ENCODE data around the gene AACS.
"Not testable (repeated sequence)": the region's sequence is repeated elsewhere in the genome, so short reads cannot be mapped to it uniquely, and the experiment has no call there.

Gene AACS

GRCh38 chr12:125092108-125092871 lies 27.1 kb downstream of the AACS start:
- DNase-seq (ENCODE audit: low read depth), result no peak

GRCh38 chr12:125092872-125093680 lies 27.8 kb downstream of the AACS start:
- DNase-seq (ENCODE audit: low read depth), result no peak

DNA sequence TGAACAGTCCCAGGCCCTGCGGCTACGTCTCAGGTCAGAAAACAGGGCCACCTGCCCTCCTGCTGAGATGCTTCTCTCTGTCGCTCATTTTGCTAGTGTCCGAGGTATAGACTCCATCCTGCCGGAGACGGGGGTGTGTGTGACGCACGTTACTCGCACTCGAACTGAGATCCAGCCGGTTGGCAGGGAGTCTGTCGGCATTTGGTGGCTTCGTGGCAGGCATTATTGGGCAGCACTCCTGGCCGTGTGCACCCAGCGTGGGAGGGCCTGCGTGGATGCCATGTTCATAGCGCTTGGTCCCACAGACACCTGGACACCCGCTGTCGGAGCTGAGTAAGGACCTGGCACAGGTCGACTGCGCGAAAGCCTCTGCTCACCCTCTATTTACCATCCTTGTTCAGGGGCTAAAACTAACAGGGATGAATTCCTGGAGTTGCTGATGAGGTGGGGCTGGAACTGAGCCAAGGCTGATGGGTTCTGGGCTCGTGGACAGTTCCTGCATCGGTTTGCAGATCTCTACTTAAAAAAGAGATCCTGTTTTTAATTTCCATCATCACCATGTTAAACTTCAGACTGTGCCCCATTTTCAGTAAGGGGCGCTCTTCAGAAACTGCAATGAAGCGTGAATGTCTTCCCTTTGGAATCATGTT lies 28.6 kb downstream of the AACS start:
- DNase-seq (ENCODE audit: low read depth), result no peak

GRCh38 chr12:125096894-125097293 lies 31.7 kb downstream of the AACS start:
- no peak for DNase-seq (ENCODE audit: low read depth)

DNA sequence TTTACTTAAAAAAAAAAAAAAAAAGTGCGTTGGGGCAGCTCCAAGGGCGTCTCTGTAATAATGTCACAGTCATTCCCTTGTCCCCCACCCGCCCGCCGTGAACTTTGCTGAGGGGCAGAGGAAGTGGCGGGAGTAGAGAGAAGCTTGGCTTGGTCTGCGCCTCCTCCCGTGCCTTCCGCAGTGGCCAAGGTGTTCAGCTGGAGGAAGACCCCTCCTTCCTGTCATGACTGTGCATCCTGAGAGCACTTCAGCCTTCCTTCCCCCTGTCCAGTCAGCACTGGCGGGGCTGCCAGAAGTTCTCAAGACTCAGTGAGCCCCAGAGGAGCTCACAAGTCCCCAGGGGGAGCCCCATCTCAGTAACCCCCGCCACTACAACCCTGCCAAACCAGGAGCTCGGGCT lies 32.2 kb downstream of the AACS start:
- no peak for DNase-seq (ENCODE audit: low read depth)

- DNase-seq (ENCODE audit: low read depth), result no peak
Measured at GRCh38 chr12:125098676-125099408, 33.6 kb downstream of the AACS start.

- DNase-seq (ENCODE audit: low read depth), result no peak
Measured at GRCh38 chr12:125099409-125099782, 34.2 kb downstream of the AACS start.

GRCh38 chr12:125100551-125101434 lies 35.6 kb downstream of the AACS start:
- DNase-seq (ENCODE audit: low read depth), result no peak

DNA sequence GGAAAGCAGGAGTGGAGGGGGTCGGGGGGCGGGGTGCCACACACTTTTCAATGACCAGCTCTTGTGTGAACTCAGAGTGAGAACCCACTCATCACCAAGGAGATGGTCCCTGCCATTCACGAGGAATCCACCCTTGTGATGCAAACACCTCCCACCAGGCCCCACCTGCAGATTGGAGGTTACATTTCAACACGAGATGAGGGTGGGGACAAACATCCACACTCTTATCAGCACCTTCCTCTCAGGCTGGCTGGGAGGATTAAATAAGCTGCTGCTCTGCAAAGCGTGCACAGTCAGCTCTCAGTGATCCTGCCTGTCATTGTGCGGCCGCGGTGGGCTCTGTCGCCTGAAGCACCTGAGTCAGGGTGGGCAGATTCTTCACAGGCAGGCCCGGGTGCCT lies 39.7 kb downstream of the AACS start:
- DNase-seq (ENCODE audit: low read depth), result no peak

DNA sequence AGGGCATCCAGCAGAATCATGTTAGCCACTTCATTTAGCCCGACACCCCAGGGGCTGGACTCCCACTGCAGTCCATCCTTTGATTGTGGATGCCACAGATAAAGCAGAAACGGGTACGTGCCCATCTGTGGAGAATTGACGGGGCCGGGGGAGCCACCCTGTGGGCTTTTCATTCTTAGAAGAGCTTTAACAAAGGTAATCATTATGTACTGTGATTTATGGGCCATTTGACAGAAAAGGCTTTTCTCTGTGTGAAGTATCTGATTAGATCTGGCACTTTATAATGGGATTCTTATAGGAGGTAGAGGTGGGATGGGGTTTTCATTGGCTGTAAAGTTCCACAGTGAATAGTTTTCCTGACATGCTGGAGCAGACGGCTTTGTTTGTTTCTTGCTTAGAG lies 40.4 kb downstream of the AACS start:
- DNase-seq (ENCODE audit: low read depth), result no peak

DNA sequence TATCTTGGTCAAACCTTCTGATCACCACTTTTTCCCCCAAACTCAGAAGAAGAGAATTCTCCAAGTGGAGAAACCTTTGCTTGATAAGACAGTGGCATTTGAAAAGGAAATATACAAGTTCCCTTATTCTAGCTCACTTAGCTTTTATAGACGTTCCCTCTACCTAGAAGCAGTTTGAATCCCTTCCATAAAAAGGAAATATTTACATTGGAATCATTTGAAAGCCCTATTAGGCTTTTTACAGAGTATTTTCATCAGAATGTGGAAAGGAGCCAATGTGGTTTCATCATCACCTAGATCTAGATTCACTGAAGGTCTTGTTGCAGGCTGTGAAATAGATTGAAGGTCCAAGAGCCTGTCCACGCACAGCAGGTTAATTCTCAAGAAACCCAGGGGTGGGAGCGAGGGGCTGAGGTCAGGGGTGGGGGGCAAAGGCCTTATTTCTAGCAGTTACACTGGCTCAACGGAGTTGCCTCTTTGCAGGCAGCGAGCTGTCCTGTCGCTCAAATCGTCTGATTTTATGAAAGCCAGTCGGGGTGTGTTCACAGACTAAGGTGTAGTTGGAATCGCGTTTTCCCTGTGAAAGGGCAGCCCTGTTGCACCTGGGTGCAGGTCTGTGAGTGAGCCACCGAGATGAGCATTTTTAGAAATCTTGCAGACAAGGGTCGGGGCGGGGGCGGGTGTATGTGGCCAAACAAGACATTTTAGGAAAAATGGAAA lies 45.6 kb downstream of the AACS start:
- peak; percentile 68 for DNase-seq (ENCODE audit: low read depth)

GRCh38 chr12:125111403-125111802 lies 46.2 kb downstream of the AACS start:
- no peak for DNase-seq (ENCODE audit: low read depth)

GRCh38 chr12:125112614-125113013 lies 47.4 kb downstream of the AACS start:
- DNase-seq (ENCODE audit: low read depth), result not testable (repeated sequence)

GRCh38 chr12:125113263-125113662 lies 48.0 kb downstream of the AACS start:
- no peak for DNase-seq (ENCODE audit: low read depth)

DNA sequence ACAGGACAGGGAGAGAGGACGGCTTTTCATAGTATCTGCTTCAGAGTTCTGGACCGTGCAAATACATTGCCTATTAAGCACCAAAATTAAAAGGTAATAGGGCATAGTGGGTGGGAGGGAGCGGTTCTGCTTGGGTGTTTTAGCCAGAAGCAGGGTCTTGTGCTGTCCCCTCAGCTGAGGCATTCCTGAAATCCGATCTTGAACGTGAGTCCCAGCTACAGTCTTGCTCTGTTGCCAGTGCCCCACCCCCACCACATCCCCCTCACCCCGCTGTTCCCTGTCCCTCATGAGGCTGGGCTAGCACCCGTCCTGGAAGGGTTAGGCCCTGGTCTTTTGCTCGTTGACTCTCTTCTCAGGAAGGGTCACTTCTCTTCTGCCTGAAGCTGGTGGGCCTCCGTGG lies 48.6 kb downstream of the AACS start:
- DNase-seq (ENCODE audit: low read depth), result no peak

GRCh38 chr12:125114365-125115141 lies 49.3 kb downstream of the AACS start:
- no peak for DNase-seq (ENCODE audit: low read depth)

DNA sequence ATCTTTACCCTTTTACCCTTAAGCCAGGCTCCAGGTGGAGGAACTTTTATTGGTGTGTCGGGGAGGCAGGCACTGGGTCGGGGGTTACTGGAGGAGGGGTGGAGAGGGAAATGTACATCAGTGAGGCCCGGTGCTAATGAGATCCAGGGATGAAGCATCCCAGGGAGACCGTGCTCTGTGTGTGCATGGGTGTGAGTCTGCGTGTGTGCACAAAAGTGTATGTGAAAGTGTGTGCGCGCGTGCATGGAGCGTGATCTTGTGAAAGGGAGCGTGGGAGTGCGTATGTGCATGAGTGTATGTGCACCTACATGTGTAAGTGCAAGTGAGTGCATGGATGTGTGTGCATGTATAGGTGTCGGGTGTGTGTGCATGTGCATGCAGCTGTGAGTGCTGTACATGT lies 55.3 kb downstream of the AACS start:
- no peak for DNase-seq (ENCODE audit: low read depth)

GRCh38 chr12:125121106-125121505 lies 55.9 kb downstream of the AACS start:
- DNase-seq (ENCODE audit: low read depth), result no peak

- DNase-seq (ENCODE audit: low read depth), result no peak
Measured at GRCh38 chr12:125122668-125123067, 57.4 kb downstream of the AACS start.
